IMR-90 (cell line): ENCODE results near the gene GPRIN2. TPM values are rescaled to one million over a fixed set of nuclear protein-coding genes. Genes with fewer than 3 reads are reported as not detected.
A peak's percentile ranks its signal among the peaks of the same experiment; 100 is the strongest.
"Not testable (repeated sequence)": the region's sequence is repeated elsewhere in the genome, so short reads cannot be mapped to it uniquely, and the experiment has no call there.

ENCODE experiments used
- ATAC-seq: fragments of 200-7000 bp; cut with Tn5 transposase; 2 replicates; pipeline ENCODE4 v1.9.1; 2020; ENCODE audit warnings: low read depth, mild to moderate bottlenecking, moderate library complexity
- BruUV-seq: library from RNA; stranded (reverse); fragments of 400-500 nt; replicated peaks from 2 replicates; lab custom pipeline; 2021; lab: Mats Ljungman, UMichigan
- CTCF ChIA-PET: fragments of 300-600 bp; formaldehyde crosslinking; extraction: SDS; loops from one replicate; lab custom pipeline; 2021; ENCODE audit warnings: antibody characterized with exemption; lab: Yijun Ruan, JAX
- POLR2A ChIA-PET: fragments of 300-600 bp; sonication (Branson Sonifier 250); formaldehyde crosslinking; loops from one replicate; lab custom pipeline; 2022; ENCODE audit warnings: antibody characterized with exemption; ENCODE audit not compliant: unreplicated experiment; lab: Charles Lee
- DNase-seq: peaks from one replicate; pipeline ENCODE4 v3.0.0; 2013
- H2AFZ ChIP-seq: replicated peaks from 2 replicates; pipeline ENCODE3; 2013; ENCODE audit warnings: low read length, mild to moderate bottlenecking; ENCODE audit not compliant: poor library complexity
- H2AK5ac ChIP-seq: 2 replicates; pipeline ENCODE4 v1.6.1; 2013; ENCODE audit warnings: low read depth, low read length, inconsistent platforms
- H2AK9ac ChIP-seq: replicated peaks from 2 replicates; pipeline ENCODE3; 2013; ENCODE audit warnings: mild to moderate bottlenecking, low read depth, low read length, moderate library complexity; ENCODE audit not compliant: poor library complexity
- H2BK120ac ChIP-seq: 2 replicates; pipeline ENCODE4 v1.6.1; 2013; ENCODE audit warnings: low read depth, low read length, inconsistent platforms
- H2BK15ac ChIP-seq: 3 replicates; pipeline ENCODE4 v1.6.1; 2013; ENCODE audit warnings: low read depth, low read length, inconsistent platforms
- H2BK20ac ChIP-seq: 2 replicates; pipeline ENCODE4 v1.6.1; 2013; ENCODE audit warnings: low read depth, mild to moderate bottlenecking, inconsistent platforms, low read length, moderate library complexity
- H2BK5ac ChIP-seq: 2 replicates; pipeline ENCODE4 v1.6.1; 2013; ENCODE audit warnings: mild to moderate bottlenecking, low read depth, low read length, inconsistent platforms; ENCODE audit not compliant: poor library complexity, severe bottlenecking
- H3K14ac ChIP-seq: replicated peaks from 2 replicates; pipeline ENCODE4 v1.6.1; 2013; ENCODE audit warnings: low read depth, low read length, inconsistent platforms
- H3K18ac ChIP-seq: 2 replicates; pipeline ENCODE4 v1.6.1; 2013; ENCODE audit warnings: low read depth, low read length, control low read depth
- H3K23ac ChIP-seq: 2 replicates; pipeline ENCODE4 v1.6.1; 2013; ENCODE audit warnings: low read depth, low read length, inconsistent platforms
- H3K27ac ChIP-seq: 2 replicates; pipeline ENCODE4 v1.5.1; 2013; ENCODE audit warnings: mild to moderate bottlenecking, control low read depth, low read length; ENCODE audit not compliant: insufficient read depth
- H3K27me3 ChIP-seq: 2 replicates; pipeline ENCODE4 v1.6.1; 2013; ENCODE audit warnings: low read length; ENCODE audit not compliant: control insufficient read depth, insufficient read depth
- H3K36me3 ChIP-seq: 2 replicates; pipeline ENCODE4 v1.6.1; 2013; ENCODE audit warnings: low read length, mixed read lengths; ENCODE audit not compliant: control insufficient read depth, insufficient read depth
- H3K4ac ChIP-seq: 2 replicates; pipeline ENCODE4 v1.6.1; 2013; ENCODE audit warnings: low read depth, low read length, inconsistent platforms
- H3K4me1 ChIP-seq: 2 replicates; pipeline ENCODE4 v1.6.1; 2013; ENCODE audit warnings: low read length, mixed read lengths; ENCODE audit not compliant: control insufficient read depth, insufficient read depth
- H3K4me2 ChIP-seq: 2 replicates; pipeline ENCODE4 v1.6.1; 2013; ENCODE audit warnings: low read depth, mild to moderate bottlenecking, control low read depth, low read length, moderate library complexity
- H3K4me3 ChIP-seq: 2 replicates; pipeline ENCODE4 v1.5.1; 2013; ENCODE audit warnings: low read depth, mild to moderate bottlenecking, control low read depth, low read length, moderate library complexity; ENCODE audit not compliant: insufficient read depth
- H3K56ac ChIP-seq: 2 replicates; pipeline ENCODE4 v1.6.1; 2013; ENCODE audit warnings: low read length, inconsistent platforms; ENCODE audit not compliant: insufficient read depth; ENCODE audit errors: extremely low read depth
- H3K79me1 ChIP-seq, 2 experiments: 2 replicates each; pipeline ENCODE4 v1.6.1; 2013; ENCODE audit warnings: low read length in 2 of 2, inconsistent platforms in 1 of 2, low read depth in 1 of 2
- H3K9ac ChIP-seq: 2 replicates; pipeline ENCODE4 v1.6.1; 2013; ENCODE audit warnings: low read depth, low read length, control low read depth
- H3K9me1 ChIP-seq: 2 replicates; pipeline ENCODE4 v1.6.1; 2013; ENCODE audit warnings: low read length, inconsistent platforms; ENCODE audit not compliant: insufficient read depth
- H3K9me3 ChIP-seq: 2 replicates; pipeline ENCODE4 v1.6.1; 2013; ENCODE audit warnings: low read length; ENCODE audit not compliant: control insufficient read depth, insufficient read depth
- H4K20me1 ChIP-seq: 2 replicates; pipeline ENCODE4 v1.6.1; 2013; ENCODE audit warnings: low read length, inconsistent platforms; ENCODE audit not compliant: insufficient read depth
- H4K5ac ChIP-seq: 2 replicates; pipeline ENCODE4 v1.6.1; 2013; ENCODE audit warnings: mild to moderate bottlenecking, low read depth, low read length, control low read depth
- H4K8ac ChIP-seq, 2 experiments: 2 replicates each; pipeline ENCODE4 v1.6.1; 2013; ENCODE audit warnings: low read depth in 2 of 2, low read length in 2 of 2, control low read depth in 1 of 2, inconsistent platforms in 1 of 2
- H4K91ac ChIP-seq: 2 replicates; pipeline ENCODE4 v1.6.1; 2013; ENCODE audit warnings: low read depth, low read length, inconsistent platforms; ENCODE audit not compliant: insufficient read depth
- WGBS, 2 experiments: methylation state at CpG; one replicate each; pipeline versions ENCODE4 v1.1.5 to v1.1.7; 2013; ENCODE audit warnings: missing lambda C conversion rate in 2 of 2; ENCODE audit not compliant: insufficient read length in 1 of 2; ENCODE audit errors: extremely low coverage in 2 of 2; 5-methylcytosine and 5-hydroxymethylcytosine counted together
- dilution Hi-C: fragments of 300-500 bp; cut with HindIII; formaldehyde crosslinking; loops from one replicate; pipeline ENCODE4 v1.14.3; 2018; ENCODE audit warnings: low sequenced_read_pairs; ENCODE audit not compliant: unreplicated experiment
- in situ Hi-C: fragments of 300-500 bp; cut with MboI; formaldehyde crosslinking; loops from 3 replicates; pipeline ENCODE4 v1.14.3; 2019; ENCODE audit warnings: low sequenced_read_pairs, inconsistent platforms, mixed read lengths
- intact Hi-C: fragments of 100-400 bp; cut with micrococcal nuclease; formaldehyde crosslinking; loops from 2 replicates; pipeline ENCODE4 v1.10.0; 2022
- polyA plus RNA-seq, 3 experiments: library from polyadenylated mRNA; depleted of rRNA; stranded (reverse); fragments of >200 nt; gene quantifications; 2 replicates each; pipeline ENCODE4 v1.2.3, GENCODE V29; 2012; ENCODE audit warnings: low replicate concordance in 1 of 3
- total RNA-seq: library from RNA; depleted of rRNA; stranded (reverse); fragments of >200 nt; gene quantifications from 2 replicates; pipeline ENCODE4 v1.2.3, GENCODE V29; 2012

The GPRIN2 gene
- total and polyA plus RNA-seq, 2 of the 4 experiments (the other 2 are of a cell fraction): under 0.01 TPM; not detected in 1

DNA sequence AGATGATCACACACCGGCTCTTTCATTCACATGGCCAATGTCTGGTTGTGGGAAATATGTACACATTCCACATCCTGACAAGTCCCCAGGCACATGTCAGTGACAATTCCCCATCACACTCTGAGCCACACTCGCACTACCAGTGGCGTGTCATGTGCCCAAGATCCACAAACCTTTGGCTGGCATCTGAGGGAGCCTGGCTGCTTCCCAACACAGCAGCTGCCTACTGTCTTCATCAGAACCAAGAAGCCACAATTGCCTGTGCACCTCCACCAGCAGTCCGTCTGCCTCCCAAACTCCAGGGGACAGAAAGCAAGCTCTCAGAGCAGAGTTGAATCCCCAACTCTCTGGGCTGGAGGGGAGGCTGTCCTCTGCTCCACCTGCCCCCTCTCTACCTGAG is 16.3 kb upstream of the GPRIN2 start:
- BruUV-seq, H3K9me3 ChIP-seq, H2BK20ac ChIP-seq, H3K79me1 ChIP-seq, H2AFZ ChIP-seq, H4K5ac ChIP-seq, H2AK9ac ChIP-seq, H3K27ac ChIP-seq, H3K27me3 ChIP-seq, H3K4ac ChIP-seq, H3K4me2 ChIP-seq, DNase-seq, H4K20me1 ChIP-seq, H4K8ac ChIP-seq, H2BK15ac ChIP-seq, H2BK5ac ChIP-seq, H3K9me1 ChIP-seq, H3K56ac ChIP-seq, CTCF ChIA-PET, in situ Hi-C loops, H3K18ac ChIP-seq, H3K4me3 ChIP-seq, dilution Hi-C loops, H3K36me3 ChIP-seq, POLR2A ChIA-PET, intact Hi-C loops, H4K91ac ChIP-seq, H3K14ac ChIP-seq, H3K4me1 ChIP-seq, H3K9ac ChIP-seq, H2BK120ac ChIP-seq, H2AK5ac ChIP-seq, H3K23ac ChIP-seq: not testable (repeated sequence)
- ATAC-seq: peak; percentile 36
- WGBS, 2 experiments: no CpG with 5 or more reads among the region's 4 CpGs

DNA sequence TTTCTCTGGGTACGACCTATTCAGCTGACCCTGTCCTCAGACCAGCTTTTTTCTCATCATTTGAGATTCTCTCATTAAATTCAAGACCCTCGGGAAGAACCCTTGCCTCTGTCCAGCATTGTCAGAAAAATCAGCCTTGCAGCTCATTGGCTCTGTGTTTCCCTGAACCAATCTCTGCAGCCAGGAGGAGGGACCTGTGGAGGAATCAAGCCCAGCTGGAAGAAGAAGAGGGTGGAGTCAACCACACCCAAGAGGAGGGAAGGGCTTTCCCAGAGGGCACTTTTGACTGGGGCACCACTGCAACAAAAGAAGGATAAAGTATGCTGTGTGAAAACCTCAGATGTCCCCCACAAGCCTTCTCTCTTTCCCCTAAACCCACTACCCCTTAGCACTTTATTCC is 14.2 kb upstream of the GPRIN2 start:
- H3K4ac ChIP-seq, H4K91ac ChIP-seq, H3K4me3 ChIP-seq, H4K5ac ChIP-seq, H3K9ac ChIP-seq, H3K56ac ChIP-seq, H3K4me1 ChIP-seq, H2BK20ac ChIP-seq, H3K14ac ChIP-seq, H3K9me1 ChIP-seq, H3K18ac ChIP-seq, H3K23ac ChIP-seq, H3K27me3 ChIP-seq, H3K36me3 ChIP-seq, H2BK15ac ChIP-seq, BruUV-seq, H2AFZ ChIP-seq, H4K20me1 ChIP-seq, ATAC-seq, DNase-seq, H2AK5ac ChIP-seq, CTCF ChIA-PET, H4K8ac ChIP-seq, POLR2A ChIA-PET, H2BK120ac ChIP-seq, in situ Hi-C loops, intact Hi-C loops, H3K4me2 ChIP-seq, H3K79me1 ChIP-seq, H2AK9ac ChIP-seq, H2BK5ac ChIP-seq, H3K9me3 ChIP-seq, dilution Hi-C loops, H3K27ac ChIP-seq: not testable (repeated sequence)
- WGBS, 2 experiments: no CpG with 5 or more reads among the region's 2 CpGs
